MM.1S (cell line): Measurements from ENCODE around the gene UBE2L5.

Source experiments
- DNase-seq: peaks from one replicate; pipeline ENCODE4 v3.0.0-alpha.2; 2015
- H2AFZ ChIP-seq: fragments of 300-600 bp; sonication (generic); 2 replicates; pipeline ENCODE4 v1.6.0; 2016; ENCODE audit warnings: antibody characterized with exemption, low read length
- H3F3A ChIP-seq: fragments of 300-600 bp; sonication (generic); 2 replicates; pipeline ENCODE4 v1.6.1; 2016; ENCODE audit warnings: mild to moderate bottlenecking, antibody characterized with exemption, low read length, moderate library complexity, mixed read lengths; ENCODE audit not compliant: insufficient read depth
- H3K27ac ChIP-seq: fragments of 300-600 bp; sonication (generic); 2 replicates; pipeline ENCODE4 v1.5.1; 2016; ENCODE audit warnings: mild to moderate bottlenecking, low read length
- H3K27me3 ChIP-seq: fragments of 300-600 bp; sonication (generic); replicated peaks from 2 replicates; pipeline ENCODE4 v1.6.0; 2016; ENCODE audit warnings: low read length; ENCODE audit not compliant: insufficient read depth
- H3K36me3 ChIP-seq: fragments of 300-600 bp; sonication (generic); replicated peaks from 2 replicates; pipeline ENCODE4 v1.6.1; 2016; ENCODE audit warnings: mild to moderate bottlenecking, low read length, mixed read lengths; ENCODE audit not compliant: insufficient read depth
- H3K4me1 ChIP-seq: fragments of 300-600 bp; sonication (generic); 2 replicates; pipeline ENCODE4 v1.6.1; 2016; ENCODE audit warnings: low read length, mixed read lengths
- H3K4me2 ChIP-seq: fragments of 300-600 bp; sonication (generic); 2 replicates; pipeline ENCODE4 v1.6.0; 2016; ENCODE audit warnings: low read depth, low read length
- H3K4me3 ChIP-seq: fragments of 300-600 bp; sonication (generic); 2 replicates; pipeline ENCODE4 v1.5.1; 2016; ENCODE audit warnings: low read length, mixed read lengths
- H3K79me2 ChIP-seq: fragments of 300-600 bp; sonication (generic); 2 replicates; pipeline ENCODE4 v1.6.1; 2016; ENCODE audit warnings: mixed run types, low read length, mixed read lengths
- H3K9ac ChIP-seq: fragments of 300-600 bp; sonication (generic); 2 replicates; pipeline ENCODE4 v1.6.1; 2016; ENCODE audit warnings: low read length, mixed read lengths
- H3K9me2 ChIP-seq: fragments of 300-600 bp; sonication (generic); replicated peaks from 2 replicates; pipeline ENCODE4 v1.6.1; 2016; ENCODE audit warnings: mild to moderate bottlenecking, low read length, mixed read lengths; ENCODE audit not compliant: insufficient read depth
- H3K9me3 ChIP-seq: fragments of 300-600 bp; sonication (generic); replicated peaks from 2 replicates; pipeline ENCODE4 v1.6.1; 2016; ENCODE audit warnings: mild to moderate bottlenecking, low read length, mixed read lengths; ENCODE audit not compliant: insufficient read depth
- H4K20me1 ChIP-seq: fragments of 300-600 bp; sonication (generic); 2 replicates; pipeline ENCODE4 v1.6.1; 2016; ENCODE audit warnings: mild to moderate bottlenecking, low read length, moderate library complexity, mixed read lengths; ENCODE audit not compliant: insufficient read depth
- EZH2 ChIP-seq: fragments of 300-600 bp; sonication (generic); optimal IDR thresholded peaks from 2 replicates; pipeline ENCODE3; 2017; ENCODE audit warnings: low read depth, mild to moderate bottlenecking, antibody characterized with exemption, low read length, mixed read lengths
- EZH2phosphoT487 ChIP-seq: fragments of 300-600 bp; sonication (generic); IDR thresholded peaks from 2 replicates; pipeline ENCODE4 v1.6.1; 2018; ENCODE audit warnings: antibody characterized with exemption, low read length
- TF ChIP-seq, protein P1 (sequence below): fragments of 300-600 bp; sonication (generic); IDR thresholded peaks from 2 replicates; pipeline ENCODE4 v1.5.1; 2016; ENCODE audit warnings: antibody characterized with exemption, low read length, mixed read lengths

Gene UBE2L5

DNA sequence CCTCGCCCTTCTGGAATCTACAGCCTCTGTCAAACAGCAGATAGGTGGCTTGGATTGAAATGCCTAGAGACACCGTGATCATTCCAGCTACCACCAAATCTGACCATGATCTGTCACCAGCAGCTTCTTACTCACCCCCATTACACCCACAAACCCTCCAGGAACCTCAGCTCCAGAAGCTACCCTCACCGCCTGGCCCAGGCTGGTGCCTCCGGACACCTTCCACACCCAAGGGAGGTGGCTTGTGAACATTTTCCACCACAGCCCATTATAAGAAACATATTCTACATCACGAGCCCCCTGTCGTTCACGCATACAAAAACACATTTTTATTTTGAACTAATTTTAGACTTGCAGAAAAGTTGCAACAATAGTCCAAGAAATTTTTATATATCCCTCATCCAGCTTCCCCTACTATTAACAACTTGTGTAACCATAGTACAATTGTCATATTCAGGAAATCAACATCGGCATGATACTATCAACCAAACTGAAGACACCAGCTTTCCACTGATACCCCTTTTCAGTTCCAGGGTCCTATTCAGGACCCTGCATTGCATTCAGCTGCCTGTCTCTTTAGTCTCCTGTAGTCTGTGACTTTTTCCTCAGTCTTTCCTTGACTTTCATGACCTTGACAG lies 15.4 kb upstream of the UBE2L5 start:
- H3K9me3 ChIP-seq, result no peaks in the 10 kb centered on the region
- no peaks in the 10 kb centered on the region for H3K36me3 ChIP-seq
- no peak for TF ChIP-seq EZH2
- no peak for TF ChIP-seq EZH2phosphoT487
- TF ChIP-seq, protein P1, sequence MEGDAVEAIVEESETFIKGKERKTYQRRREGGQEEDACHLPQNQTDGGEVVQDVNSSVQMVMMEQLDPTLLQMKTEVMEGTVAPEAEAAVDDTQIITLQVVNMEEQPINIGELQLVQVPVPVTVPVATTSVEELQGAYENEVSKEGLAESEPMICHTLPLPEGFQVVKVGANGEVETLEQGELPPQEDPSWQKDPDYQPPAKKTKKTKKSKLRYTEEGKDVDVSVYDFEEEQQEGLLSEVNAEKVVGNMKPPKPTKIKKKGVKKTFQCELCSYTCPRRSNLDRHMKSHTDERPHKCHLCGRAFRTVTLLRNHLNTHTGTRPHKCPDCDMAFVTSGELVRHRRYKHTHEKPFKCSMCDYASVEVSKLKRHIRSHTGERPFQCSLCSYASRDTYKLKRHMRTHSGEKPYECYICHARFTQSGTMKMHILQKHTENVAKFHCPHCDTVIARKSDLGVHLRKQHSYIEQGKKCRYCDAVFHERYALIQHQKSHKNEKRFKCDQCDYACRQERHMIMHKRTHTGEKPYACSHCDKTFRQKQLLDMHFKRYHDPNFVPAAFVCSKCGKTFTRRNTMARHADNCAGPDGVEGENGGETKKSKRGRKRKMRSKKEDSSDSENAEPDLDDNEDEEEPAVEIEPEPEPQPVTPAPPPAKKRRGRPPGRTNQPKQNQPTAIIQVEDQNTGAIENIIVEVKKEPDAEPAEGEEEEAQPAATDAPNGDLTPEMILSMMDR, result no peak
- no peaks in the 10 kb centered on the region for H3K4me1 ChIP-seq
- H3K27ac ChIP-seq, result no peak overlapping the region
- H3K4me2 ChIP-seq, result no peak overlapping the region
- no peak overlapping the region for H3K9ac ChIP-seq
- no peaks in the 10 kb centered on the region for H3K27me3 ChIP-seq
- DNase-seq, result no peak
- H3K4me3 ChIP-seq, result no peak overlapping the region
- H3K79me2 ChIP-seq, result no peaks in the 10 kb centered on the region
- H2AFZ ChIP-seq, result no peak overlapping the region
- no peaks in the 10 kb centered on the region for H3K9me2 ChIP-seq
- H4K20me1 ChIP-seq, result no peaks in the 10 kb centered on the region
- H3F3A ChIP-seq, result no peaks in the 10 kb centered on the region

DNA sequence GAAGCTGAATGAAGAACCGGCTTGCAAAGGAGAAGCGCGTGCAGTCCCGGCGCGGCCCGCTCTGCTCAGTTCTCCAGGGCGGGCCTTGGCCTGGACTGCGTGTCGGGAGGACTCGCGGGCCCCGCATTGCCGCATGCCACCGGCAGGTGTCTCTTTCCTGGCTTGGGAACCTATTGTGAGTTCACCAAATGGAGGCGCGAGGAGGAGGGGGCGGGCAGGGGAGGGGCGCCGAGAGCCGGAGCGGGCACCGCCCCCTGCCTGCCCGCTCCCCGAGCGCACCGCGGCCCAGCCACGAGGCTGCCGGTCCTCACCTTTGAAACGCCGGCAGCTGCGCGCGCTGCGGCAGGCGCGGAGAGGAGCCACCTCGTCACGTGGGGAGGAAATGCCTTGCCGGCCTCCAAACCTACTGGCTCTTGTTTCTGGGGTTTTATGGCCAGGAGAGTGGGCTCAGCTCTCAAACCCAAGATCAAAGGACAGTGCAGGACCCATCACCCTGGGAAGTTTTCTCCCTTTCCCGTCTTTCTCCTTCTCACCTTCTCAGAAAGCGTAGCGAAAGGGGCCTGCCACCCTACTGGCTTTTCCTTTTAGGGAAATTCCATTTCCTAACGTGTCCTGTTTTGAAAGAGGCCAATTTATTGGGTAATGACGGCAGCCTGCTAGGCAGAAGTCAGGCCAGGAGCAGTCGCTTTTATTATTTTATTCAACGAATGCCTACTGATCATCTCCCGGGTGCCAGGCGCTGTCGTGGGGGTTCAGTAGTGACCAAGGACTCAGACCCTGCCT lies 13.8 kb upstream of the UBE2L5 start:
- no peaks in the 10 kb centered on the region for H4K20me1 ChIP-seq
- no peak for TF ChIP-seq EZH2
- TF ChIP-seq, protein P1, result peak; percentile 43
- H3K4me3 ChIP-seq, result no peak overlapping the region
- H3K9me3 ChIP-seq, result no peaks in the 10 kb centered on the region
- peak; percentile 80 for DNase-seq
- no peaks in the 10 kb centered on the region for H3K4me1 ChIP-seq
- H3K79me2 ChIP-seq, result no peaks in the 10 kb centered on the region
- H3K27me3 ChIP-seq, result no peaks in the 10 kb centered on the region
- H3K9me2 ChIP-seq, result no peaks in the 10 kb centered on the region
- no peak overlapping the region for H3K27ac ChIP-seq
- H3K9ac ChIP-seq, result no peak overlapping the region
- H3F3A ChIP-seq, result no peaks in the 10 kb centered on the region
- no peaks in the 10 kb centered on the region for H3K36me3 ChIP-seq
- peak overlapping the region; percentile 80 for H2AFZ ChIP-seq
- peak overlapping the region; percentile 52; the same call in 1 of the 2 replicates for H3K4me2 ChIP-seq

- H3K9ac ChIP-seq, result no peak overlapping the region
- no peaks in the 10 kb centered on the region for H3K9me2 ChIP-seq
- H3K79me2 ChIP-seq, result no peaks in the 10 kb centered on the region
- no peaks in the 10 kb centered on the region for H3K9me3 ChIP-seq
- no peak overlapping the region for H2AFZ ChIP-seq
- TF ChIP-seq EZH2phosphoT487 (no peak), EZH2 (no peak)
- TF ChIP-seq, protein P1, result no peak
- no peak overlapping the region for H3K27ac ChIP-seq
- no peaks in the 10 kb centered on the region for H4K20me1 ChIP-seq
- H3K4me3 ChIP-seq, result no peak overlapping the region
- H3K27me3 ChIP-seq, result no peaks in the 10 kb centered on the region
- no peaks in the 10 kb centered on the region for H3F3A ChIP-seq
- H3K4me1 ChIP-seq, result no peaks in the 10 kb centered on the region
- no peak overlapping the region for H3K4me2 ChIP-seq
- no peak for DNase-seq
- H3K36me3 ChIP-seq, result no peaks in the 10 kb centered on the region
Observed at GRCh38 chr13:30409886-30410704, 12.2 kb upstream of the UBE2L5 start.
